Psoas muscle (tissue), 8 donors: Measurements from ENCODE around the gene NLRP4. TPM values are rescaled to one million over a fixed set of nuclear protein-coding genes. Genes with fewer than 3 reads are reported as not detected.

ENCODE experiments used
- ATAC-seq, 4 donors: fragments of 200-7000 bp; cut with Tn5 transposase; one replicate each; pipeline ENCODE4 v1.9.1; 2020; ENCODE audit warnings: moderate library complexity in 3 of 4, mild to moderate bottlenecking in 2 of 4
- DNase-seq, 2 donors: peaks; one replicate each; pipeline ENCODE4 v3.0.0-alpha.2; 2020
- H3K27ac ChIP-seq: fragments of 200-600 bp; one replicate; pipeline ENCODE4 v1.8.0; 2022
- H3K27me3 ChIP-seq, 3 donors: fragments of 200-600 bp in 1 of 3; one replicate each; pipeline versions ENCODE4 v1.6.1 to v1.8.0; 2013 to 2022; ENCODE audit warnings: low read length in 2 of 3, mild to moderate bottlenecking in 2 of 3, moderate library complexity in 1 of 3; ENCODE audit not compliant: insufficient read depth in 3 of 3
- H3K36me3 ChIP-seq, 2 donors: fragments of 200-600 bp in 1 of 2; one replicate each; pipeline versions ENCODE4 v1.6.1 to v1.8.0; 2013 to 2022; ENCODE audit warnings: low read depth in 1 of 2, mild to moderate bottlenecking in 1 of 2, moderate library complexity in 1 of 2; ENCODE audit not compliant: insufficient read depth in 1 of 2
- H3K4me1 ChIP-seq: fragments of 200-600 bp; one replicate; pipeline ENCODE4 v1.8.0; 2022
- H3K4me3 ChIP-seq: fragments of 200-600 bp; one replicate; pipeline ENCODE4 v1.8.0; 2022; ENCODE audit warnings: mild to moderate bottlenecking
- H3K9me3 ChIP-seq: fragments of 200-600 bp; one replicate; pipeline ENCODE4 v1.8.0; 2022
- CTCF ChIP-seq: fragments of 200-600 bp; IDR thresholded peaks from one replicate; pipeline ENCODE4 v1.8.0; 2022; ENCODE audit warnings: antibody characterized with exemption
- WGBS, 3 donors: extraction: QIAGEN DNeasy Blood & Tissue Kit; methylation state at CpG; one replicate each; pipeline versions ENCODE4 v1.1.6 to v1.1.7; 2013; 5-methylcytosine and 5-hydroxymethylcytosine counted together
- intact Hi-C, 2 donors: fragments of 100-400 bp; cut with DNase I; formaldehyde crosslinking; loops; one replicate each; pipeline versions ENCODE4 v1.11.0 to v1.14.2; 2022
- polyA plus RNA-seq, 3 donors: library from polyadenylated mRNA; stranded (reverse); fragments of 200-250 nt; gene quantifications; one replicate each; pipeline ENCODE4 v1.2.3, GENCODE V29; 2013
- total RNA-seq, 4 donors: library from RNA; stranded (reverse); fragmentation: NEBNext Ultra II Directional in 2 of 4; extraction: Animal tissue kit (Norgen Biotek cat#: 25700) in 2 of 4; gene quantifications; one replicate each; pipeline versions ENCODE4 v1.2.1 to v1.2.4, GENCODE V29; 2021 to 2023
- donor health status: healthy with polysubstance abuse.
- donor health status: DM: no; HTN: no; CAD: no; lungs with moderate emphysema.
- donor health status: Bipolar disorder and iron deficiency.
- donor health status: healthy.
- donor health status: DM: yes; HTN: yes; CAD: no.
- donor health status: DM: no; HTN: no; CAD: no.
- donor health status: DM: no; HTN: no; CAD: no.
- donor health status: DM: yes; HTN: yes; CAD: no.

NLRP4 gene
- total and polyA plus RNA-seq, 7 donors = not detected

GRCh38 chr19:55830656-55831055 is 5.7 kb upstream of the NLRP4 start:
- H3K4me3 ChIP-seq = no peak overlapping the region
- no peak for TF ChIP-seq CTCF
- H3K4me1 ChIP-seq = no peaks in the 10 kb centered on the region
- DNase-seq = no peak
- H3K27ac ChIP-seq = no peak overlapping the region
- ATAC-seq = no peak
- peaks cover 2% of the 10 kb centered on the region for H3K9me3 ChIP-seq
- H3K27me3 ChIP-seq = no peaks in the 10 kb centered on the region
- WGBS, 3 donors = 76 to 82% (median 77%) methylated on average over 5 of the region's 5 CpGs
- intact Hi-C loops = no loop called here
- H3K36me3 ChIP-seq = no peaks in the 10 kb centered on the region

- no peak for TF ChIP-seq CTCF
- Histone ChIP-seq H3K27ac (no peak within 1 kb of the TSS), H3K27me3 (no peaks in the 10 kb centered on the region), H3K36me3 (no peaks in the 10 kb centered on the region), H3K9me3 (peaks cover 2% of the 10 kb centered on the region), H3K4me1 (no peaks in the 10 kb centered on the region), H3K4me3 (no peak within 1 kb of the TSS)
- DNase-seq (no peak), ATAC-seq (no peak)
- WGBS, 3 donors = 83 to 89% (median 84%) methylated on average over 10 of the region's 10 CpGs
- intact Hi-C loops = no loop called here
These were observed 4.5 kb upstream of the NLRP4 start, which contains the start of gene NLRP11 for GRCh38 chr19:55831846-55832245. Gene NLRP11, minus strand, starts transcription at chr19:55831999. Its CDS starts 13,825 bp downstream, at chr19:55818174.

- TF ChIP-seq CTCF = no peak
- ATAC-seq (no peak), DNase-seq (no peak)
- Histone ChIP-seq H3K27me3 (no peaks in the 10 kb centered on the region), H3K27ac (no peak overlapping the region), H3K36me3 (no peaks in the 10 kb centered on the region), H3K9me3 (peaks cover 4% of the 10 kb centered on the region), H3K4me3 (no peak overlapping the region), H3K4me1 (no peaks in the 10 kb centered on the region)
- WGBS, 3 donors = 72 to 76% (median 74%) methylated on average over 4 of the region's 4 CpGs
- intact Hi-C loops = no loop called here
These were observed 3.7 kb upstream of the NLRP4 start for GRCh38 chr19:55832676-55833075.

GRCh38 chr19:55838251-55838650 is 1.9 kb downstream of the NLRP4 start:
- no peaks in the 10 kb centered on the region for H3K36me3 ChIP-seq
- ATAC-seq (no peak), DNase-seq (no peak)
- no peaks in the 10 kb centered on the region for H3K27me3 ChIP-seq
- intact Hi-C loops = no loop called here
- no peak overlapping the region for H3K4me3 ChIP-seq
- no peak overlapping the region for H3K27ac ChIP-seq
- WGBS, 3 donors = 63 to 78% (median 78%) methylated on average over 3 of the region's 3 CpGs
- H3K4me1 ChIP-seq = no peaks in the 10 kb centered on the region
- peaks cover 5% of the 10 kb centered on the region for H3K9me3 ChIP-seq
- TF ChIP-seq CTCF = no peak

- Histone ChIP-seq H3K27me3 (no peaks in the 10 kb centered on the region), H3K9me3 (peaks cover 3% of the 10 kb centered on the region)
- intact Hi-C loops = no loop called here
These were observed 2.6 kb downstream of the NLRP4 start for GRCh38 chr19:55838906-55839305.

More at GRCh38 chr19:55838906-55839305, 2.6 kb downstream of the NLRP4 start:
- Histone ChIP-seq H3K4me3 (no peak overlapping the region), H3K36me3 (no peaks in the 10 kb centered on the region), H3K27ac (no peak overlapping the region), H3K4me1 (no peaks in the 10 kb centered on the region)
- no peak for ATAC-seq
- no peak for DNase-seq
- no peak for TF ChIP-seq CTCF
- WGBS, 3 donors = 40 to 43% (median 42%) methylated on average over 4 of the region's 4 CpGs
